NCI-H748 treated with DMSO at 0.1 percent for 48 hours (cell line): ENCODE results near the gene MBNL2.

Source experiments
- DNase-seq: peaks from one replicate; lab custom pipeline; 2025; lab: John Stamatoyannopoulos, UW

MBNL2 gene

DNA sequence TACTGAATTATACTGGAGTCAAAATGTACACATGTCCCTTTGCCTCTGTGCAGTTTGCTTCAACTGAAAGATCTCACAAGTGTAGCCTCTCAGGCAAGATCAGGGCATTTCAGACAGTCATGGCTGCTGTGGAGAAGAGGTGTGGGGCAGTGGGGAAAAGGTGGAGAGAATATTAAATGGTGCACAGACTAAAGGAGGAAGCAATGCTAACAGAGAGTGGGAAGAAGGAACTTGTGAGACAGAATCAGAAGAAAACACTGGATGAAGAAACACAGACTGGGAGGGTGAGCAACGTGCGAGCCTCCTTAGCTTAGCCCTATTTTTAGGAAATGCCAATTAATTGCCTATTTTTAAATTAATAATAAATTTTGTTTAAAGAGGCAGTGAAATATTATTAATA is 162.2 kb downstream of the MBNL2 start:
- no peak for DNase-seq

DNA sequence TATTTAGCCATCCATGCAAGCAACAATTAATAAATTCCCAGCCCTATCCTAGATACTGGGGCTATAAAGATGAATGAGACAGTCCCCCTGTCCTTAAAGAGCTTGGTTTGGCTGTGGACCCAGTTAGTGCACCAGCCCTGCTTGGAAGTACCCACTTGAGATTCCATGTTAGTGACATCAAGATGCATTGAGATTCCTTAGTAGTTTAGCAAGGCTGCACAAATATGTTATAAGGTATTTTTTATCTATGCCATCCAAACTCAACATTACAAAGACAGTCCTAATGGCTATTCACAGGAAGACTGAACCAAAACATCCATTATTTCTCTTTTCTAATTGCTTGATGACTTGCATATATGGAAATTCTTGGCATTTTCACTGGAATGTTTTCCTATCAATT is 163.0 kb downstream of the MBNL2 start:
- DNase-seq: no peak

DNA sequence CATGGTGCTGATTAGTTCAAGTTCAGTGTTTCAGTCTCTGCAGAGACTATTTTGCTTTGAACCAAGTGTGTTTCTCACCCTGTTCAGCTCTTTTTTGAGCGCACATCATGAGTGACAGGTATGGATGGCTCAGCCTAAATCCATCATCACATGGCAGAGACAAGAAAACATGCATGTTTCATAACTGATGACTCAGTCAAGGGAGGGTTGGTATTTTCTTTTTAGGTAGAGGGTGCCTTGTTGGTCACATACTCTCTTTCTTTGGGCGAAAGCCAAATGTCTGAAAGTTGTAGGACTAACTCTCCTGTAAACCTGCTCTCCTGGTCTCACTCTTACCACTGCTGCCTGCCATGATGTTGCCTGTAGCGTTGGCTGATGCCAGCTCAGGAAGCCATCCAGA is 163.7 kb downstream of the MBNL2 start:
- DNase-seq: no peak

- DNase-seq: no peak
Measured at GRCh38 chr13:97386801-97387484, 164.8 kb downstream of the MBNL2 start.

GRCh38 chr13:97387485-97387839 is 165.3 kb downstream of the MBNL2 start:
- no peak for DNase-seq

DNA sequence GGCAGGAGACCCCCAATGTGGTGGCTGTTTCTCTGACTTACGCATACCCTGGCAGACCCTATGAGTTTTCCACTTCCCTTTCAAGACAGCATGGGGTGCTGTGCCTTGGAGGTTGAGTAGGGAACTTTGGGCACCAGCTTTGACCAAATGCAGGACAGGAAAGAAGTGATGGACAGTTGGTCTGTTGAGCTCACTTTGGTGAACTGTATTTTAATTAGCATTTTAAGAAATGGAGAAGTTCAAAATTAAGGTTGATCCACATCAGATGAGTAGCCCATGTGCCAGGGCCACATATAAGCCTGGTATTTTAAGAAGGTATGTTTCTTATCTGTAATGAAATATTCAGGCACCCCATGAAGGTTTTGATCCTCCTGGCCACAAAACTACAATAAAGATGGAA is 165.8 kb downstream of the MBNL2 start:
- DNase-seq: no peak

- DNase-seq: no peak
Measured at GRCh38 chr13:97388373-97388772, 166.2 kb downstream of the MBNL2 start.

GRCh38 chr13:97390941-97391600 is 168.9 kb downstream of the MBNL2 start:
- DNase-seq: no peak

DNA sequence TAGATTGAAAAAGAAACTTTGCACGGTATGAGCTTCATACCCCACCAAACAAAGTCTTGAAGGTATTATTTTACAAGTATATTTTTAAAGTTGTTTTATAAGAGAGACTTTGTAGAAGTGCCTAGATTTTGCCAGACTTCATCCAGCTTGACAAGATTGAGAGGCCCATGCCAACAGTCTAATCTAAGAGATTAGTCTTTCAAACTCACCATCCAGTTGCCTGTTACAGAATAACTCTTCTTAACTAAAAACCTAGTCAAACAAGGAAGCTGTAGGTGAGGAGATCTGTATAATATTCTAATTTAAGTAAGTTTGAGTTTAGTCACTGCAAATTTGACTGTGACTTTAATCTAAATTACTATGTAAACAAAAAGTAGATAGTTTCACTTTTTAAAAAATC is 169.9 kb downstream of the MBNL2 start:
- DNase-seq: no peak

DNA sequence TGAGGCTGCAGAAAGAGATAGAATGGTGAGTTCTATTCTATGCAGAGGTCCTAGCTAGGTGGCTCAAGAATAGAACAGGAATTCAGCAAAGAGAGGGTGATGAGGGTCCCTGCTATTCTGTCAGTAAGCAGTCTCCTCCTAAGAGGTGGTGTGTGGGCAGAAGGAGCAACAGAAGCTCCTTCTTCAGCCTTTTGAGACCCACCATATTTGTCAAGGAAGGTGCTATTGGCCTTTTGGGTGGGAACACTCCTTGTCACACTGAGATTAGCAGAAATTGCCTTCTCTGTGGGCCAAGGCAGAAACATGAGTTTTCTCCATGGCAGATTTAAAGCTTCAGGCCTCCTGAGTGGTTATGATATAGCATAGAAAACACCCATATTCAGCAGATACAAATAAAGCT is 172.4 kb downstream of the MBNL2 start:
- DNase-seq: no peak

DNA sequence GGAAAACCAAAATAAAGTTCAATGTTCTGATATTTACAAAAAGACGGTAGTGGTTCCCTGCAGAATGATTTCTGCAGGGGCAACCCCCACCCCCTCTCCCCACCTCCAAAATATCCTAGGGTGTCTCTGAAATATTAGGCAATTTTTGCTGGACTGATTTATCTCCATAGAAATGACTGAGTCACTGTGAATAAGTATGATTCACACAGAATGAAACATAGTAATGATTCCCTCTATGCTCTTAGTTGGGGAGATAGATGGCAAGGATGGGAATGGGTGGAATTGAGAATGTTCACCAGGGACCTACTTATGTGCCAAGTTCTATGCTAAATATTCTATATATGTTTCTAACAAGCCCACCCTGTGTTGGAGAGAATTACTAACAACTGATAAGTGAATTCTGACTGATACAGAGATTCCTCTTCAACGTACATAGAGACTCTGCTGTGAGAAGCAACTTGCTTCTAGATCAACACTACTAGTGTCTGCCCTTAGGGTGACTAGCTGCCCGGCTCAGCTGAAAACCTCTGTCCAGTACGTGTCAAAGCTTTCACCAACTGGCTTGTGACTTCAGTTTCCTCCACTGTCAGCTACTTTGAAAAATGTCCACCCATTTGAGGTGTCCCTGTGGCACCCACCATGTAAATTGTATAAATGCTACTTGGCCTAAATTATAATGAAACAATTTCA is 173.5 kb downstream of the MBNL2 start:
- DNase-seq: no peak

GRCh38 chr13:97397267-97397666 is 175.1 kb downstream of the MBNL2 start:
- no peak for DNase-seq

GRCh38 chr13:97401421-97401820 is 179.3 kb downstream of the MBNL2 start:
- no peak for DNase-seq

GRCh38 chr13:97403893-97404750 is 182.0 kb downstream of the MBNL2 start:
- DNase-seq: no peak

DNA sequence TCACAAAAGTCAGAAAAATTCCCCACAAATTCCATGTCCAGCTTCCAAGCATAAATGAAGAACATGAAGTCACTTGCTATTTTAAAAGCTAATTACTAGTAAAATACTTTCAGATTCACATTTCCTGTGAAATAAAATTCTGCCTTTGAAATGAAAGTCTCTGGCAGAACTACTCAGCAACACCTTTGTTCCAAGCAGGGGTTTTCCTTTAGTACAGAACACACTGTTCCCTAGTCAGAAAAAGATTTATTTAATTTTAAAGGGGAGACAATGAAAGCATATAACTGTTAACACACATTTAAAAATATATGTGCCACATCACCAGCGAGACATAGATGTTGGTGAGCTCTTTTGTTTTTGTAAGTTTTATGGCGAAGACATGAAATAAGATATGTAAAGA is 185.4 kb downstream of the MBNL2 start:
- no peak for DNase-seq

- DNase-seq: no peak
Measured at GRCh38 chr13:97408938-97409337, 186.8 kb downstream of the MBNL2 start.

- no peak for DNase-seq
Measured at GRCh38 chr13:97411984-97412383, 189.9 kb downstream of the MBNL2 start.

DNA sequence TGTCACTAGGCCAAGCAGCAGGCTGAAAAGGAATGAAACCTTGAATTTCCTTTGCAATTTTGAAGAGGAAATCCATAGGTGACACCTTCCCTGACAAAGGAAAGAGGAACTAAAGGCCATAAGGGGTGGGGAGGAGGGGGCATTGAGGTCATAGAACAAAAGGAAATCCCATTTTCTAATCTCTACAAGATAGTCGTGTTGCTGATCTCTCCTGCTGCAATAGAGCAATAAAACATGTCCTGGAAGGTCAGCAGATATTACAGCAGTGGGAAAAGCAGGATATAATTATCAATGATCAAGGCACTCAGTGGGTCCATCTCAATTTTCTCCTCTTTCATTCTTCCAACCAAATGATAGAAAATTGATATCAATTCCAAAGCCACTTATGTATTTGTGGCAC is 191.6 kb downstream of the MBNL2 start:
- no peak for DNase-seq

- DNase-seq: no peak
Measured at GRCh38 chr13:97414392-97414791, 192.3 kb downstream of the MBNL2 start.

- DNase-seq: no peak
Measured at GRCh38 chr13:97417698-97418097, 195.6 kb downstream of the MBNL2 start.

DNA sequence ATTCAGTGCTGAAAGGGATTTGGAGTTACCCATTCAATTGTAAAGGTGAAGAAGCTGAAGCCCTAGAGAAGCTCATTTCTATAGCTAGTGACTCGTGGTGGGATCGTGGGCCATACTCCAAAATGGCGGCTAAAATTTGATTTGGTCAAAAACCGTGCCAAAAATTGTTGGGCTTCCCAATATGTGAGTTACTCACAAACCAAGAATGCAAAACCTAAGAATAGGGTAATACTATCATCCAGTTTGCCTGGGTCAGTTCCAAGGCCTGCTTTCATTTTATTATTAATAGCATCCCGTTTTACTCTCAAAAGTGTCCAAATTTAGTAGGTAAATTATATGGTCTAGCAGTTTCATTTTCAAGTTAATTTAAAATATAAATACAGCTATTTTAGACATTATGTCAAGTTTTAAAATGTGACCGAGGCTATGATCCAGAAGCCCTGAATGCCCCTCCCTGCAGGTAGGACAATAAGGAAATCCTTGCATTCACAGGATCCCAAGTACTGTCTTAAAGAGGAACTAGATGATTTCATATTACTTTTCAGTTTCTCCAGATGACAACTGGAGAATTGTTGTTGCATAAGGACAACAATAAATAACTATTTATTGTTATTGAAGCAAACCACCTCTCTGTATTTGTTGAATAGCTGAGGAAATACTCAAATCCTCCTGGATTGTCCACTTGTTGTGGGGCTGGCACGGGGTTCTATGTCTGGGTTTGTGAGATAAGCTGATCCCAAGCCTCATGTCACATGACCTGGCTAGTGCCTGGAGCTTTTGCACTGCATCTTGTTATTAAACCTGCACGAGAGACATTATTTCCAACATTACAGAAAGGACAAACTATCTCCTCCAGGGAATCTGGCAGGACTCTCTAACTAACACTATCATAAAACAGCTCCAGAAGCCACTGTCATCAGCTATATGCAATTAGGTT is 200.3 kb downstream of the MBNL2 start:
- DNase-seq: no peak
